ENCODE data around the gene RAB31.

- TF ChIP-seq CTCF (IDR thresholded peaks at IDR 0.05) (no peak), POLR2AphosphoS5 (IDR thresholded peaks at IDR 0.05; ENCODE audit: low read depth, low read length) (no peak), TCF7L2 (IDR thresholded peaks at IDR 0.05; ENCODE audit: low read depth, low read length) (no peak), SIN3A (IDR thresholded peaks at IDR 0.05; ENCODE audit: borderline replicate concordance, insufficient read depth, low read depth, low read length) (no peak)
Observed at GRCh38 chr18:9731380-9731779, 23.3 kb downstream of the RAB31 start.
